Activated CD8-positive, alpha-beta memory T cell treated with anti-CD3 and anti-CD28 coated beads for 1 hour (primary cell): Measurements from ENCODE around the gene TRIM2.
"Not testable (repeated sequence)": the region's sequence is repeated elsewhere in the genome, so short reads cannot be mapped to it uniquely, and the experiment has no call there.

Source experiments
- DNase-seq, 2 donors: peaks; one replicate each; pipeline ENCODE4 v3.0.0-alpha.2; 2020; ENCODE audit warnings: low read depth in 1 of 2; ENCODE audit errors: extremely low read depth in 1 of 2

TRIM2 gene

DNA sequence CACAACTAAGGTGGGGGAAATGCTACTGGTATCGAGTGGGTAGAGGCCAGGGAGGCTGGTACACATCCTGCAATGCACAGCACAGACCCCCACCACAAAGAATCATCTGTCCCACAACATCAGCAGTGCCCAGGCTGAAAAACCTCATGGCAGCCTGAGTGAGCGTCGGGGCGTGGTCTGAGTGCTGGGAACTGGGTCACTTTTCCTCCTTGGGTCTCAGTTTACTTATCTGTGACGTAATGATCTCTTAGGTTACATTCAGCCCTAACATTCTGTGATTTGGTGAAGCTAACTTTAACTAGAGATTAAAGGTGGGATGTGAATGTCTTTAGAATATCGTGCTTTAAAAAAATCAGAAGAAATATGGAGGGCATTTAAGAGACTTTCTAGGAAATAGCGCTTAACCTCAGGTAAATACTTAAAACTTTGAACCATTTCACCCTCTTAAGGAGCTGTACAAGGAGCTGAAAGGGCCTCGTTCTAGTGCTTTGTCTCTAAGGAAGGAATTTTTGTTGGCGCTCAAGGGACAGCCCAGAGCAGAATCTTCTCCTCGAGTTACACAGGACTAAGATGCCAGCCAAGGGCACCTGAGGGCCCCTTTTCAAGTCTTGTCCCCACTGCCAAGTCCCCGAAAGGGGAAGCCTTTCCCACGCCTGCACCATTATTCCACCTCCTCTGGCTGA is 18.1 kb upstream of the TRIM2 start:
- DNase-seq, result no peak

DNA sequence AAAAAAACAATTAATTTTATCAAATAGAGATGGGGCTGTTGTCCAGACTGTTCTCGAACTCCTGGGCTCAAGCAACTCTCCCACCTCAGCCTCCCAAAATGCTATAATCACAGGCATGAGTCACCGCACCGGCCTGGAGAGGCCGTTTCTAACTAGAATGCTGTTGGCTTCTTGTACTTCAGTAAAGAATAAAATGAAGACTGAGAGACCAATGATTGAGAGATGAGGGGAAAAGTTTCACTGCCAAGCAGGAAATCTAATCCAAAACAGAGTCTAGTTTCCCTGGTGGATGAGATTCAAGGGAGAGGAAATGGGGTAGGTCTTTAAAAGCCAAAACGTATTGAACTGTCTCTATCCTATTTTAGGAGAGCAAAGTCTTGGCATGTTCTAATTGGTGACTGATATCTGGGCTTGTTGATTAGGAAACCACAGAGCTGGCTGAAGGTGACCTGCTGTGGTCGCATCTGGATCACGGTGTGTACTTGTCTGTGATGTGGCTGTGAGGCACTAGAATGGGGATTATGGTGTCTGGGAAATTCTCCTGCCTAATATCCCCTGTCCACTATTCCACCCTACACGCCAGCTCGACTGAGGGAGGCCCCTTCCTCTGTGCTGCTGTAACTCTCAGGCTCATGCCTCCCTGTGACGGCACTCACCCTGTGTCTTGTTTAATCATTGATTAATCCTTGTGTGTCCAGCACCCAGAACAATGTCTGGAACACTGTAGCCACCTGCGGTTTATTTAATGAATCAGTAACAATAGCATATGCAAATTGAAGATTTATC is 15.0 kb upstream of the TRIM2 start:
- no peak for DNase-seq

DNA sequence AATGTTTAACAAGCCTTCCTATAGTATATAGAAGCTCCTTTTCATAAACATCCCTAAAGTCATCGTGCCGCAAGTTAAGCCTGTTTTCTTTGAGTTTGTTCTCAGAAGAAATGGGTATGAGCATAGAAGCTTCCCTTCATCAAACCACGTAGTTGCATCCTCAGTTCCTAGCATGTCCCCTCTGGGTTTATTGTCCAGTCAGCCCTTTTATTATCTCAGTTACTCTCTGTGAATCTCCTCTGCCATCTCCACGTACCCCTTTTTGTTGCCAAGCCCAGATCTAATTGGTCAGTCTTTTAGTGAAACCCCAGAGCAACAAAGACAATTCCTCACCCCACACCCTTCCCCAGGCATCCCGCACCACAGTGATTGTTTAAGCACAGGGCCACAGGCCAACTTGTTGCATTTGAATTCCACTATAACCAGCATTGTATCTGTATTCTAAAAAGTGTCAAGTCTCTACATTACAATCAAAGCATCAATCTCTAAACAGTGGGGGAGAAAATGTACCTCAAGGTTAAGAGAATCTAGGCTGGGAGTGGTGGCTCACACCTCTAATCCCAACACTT is 12.4 kb upstream of the TRIM2 start:
- DNase-seq, result no peak

DNA sequence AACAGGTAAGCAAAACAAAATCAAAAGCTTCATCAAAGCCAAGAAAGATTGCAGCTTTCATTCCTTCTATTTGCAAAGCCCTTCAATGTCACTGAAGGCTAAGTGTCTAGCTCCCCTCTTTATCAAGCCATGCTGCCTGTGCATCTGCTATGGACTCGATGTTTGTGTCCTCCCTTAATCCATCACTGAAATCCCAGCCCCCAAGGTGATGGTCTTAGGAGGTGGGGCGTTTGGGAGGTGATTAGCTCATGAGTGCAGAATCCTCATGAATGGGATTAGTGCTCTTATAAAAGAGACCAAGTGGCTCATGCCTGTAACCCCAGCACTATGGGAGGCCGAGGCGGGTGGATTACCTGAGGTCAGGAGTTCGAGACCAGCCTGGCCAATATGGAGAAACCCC is 6.9 kb upstream of the TRIM2 start:
- DNase-seq, result no peak

DNA sequence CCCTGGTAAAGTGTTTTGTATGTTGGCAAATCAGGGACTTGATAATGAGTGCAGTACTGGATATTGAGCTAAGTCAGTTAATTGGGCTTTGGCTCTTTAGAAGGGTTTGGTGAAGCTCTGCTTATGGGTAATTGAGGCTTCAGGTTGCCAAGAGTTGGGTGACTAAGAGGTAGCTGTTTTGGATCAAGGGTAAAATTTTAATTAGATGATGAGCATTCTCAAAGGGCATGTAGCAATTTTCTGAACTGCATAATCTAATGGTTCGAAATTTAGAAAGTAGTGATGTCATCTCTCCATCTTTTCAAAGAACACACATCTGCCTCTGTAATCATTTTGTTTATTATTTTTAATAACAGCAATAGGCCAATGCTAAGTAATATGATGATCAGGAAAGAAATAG is 5.5 kb upstream of the TRIM2 start:
- no peak for DNase-seq

DNA sequence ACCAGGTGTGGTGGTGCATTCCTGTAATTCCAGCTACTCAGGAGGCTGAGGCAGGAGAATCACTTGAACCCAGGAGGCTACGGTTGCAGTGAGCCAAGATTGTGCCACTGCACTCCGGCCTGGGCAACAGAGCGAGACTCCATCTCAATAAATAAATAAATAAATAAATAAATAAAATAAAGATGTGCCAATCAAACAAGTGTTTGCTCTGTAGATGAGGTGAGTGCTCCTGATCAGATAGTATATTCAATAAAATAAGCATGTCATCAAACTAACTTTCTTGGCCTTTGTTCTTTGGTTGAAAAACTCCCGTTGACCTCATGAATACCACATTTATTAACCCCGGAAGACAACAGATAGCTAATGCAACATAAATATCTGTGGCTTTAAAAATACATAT is 497 bp upstream of the TRIM2 start:
- DNase-seq, result not testable (repeated sequence)

DNA sequence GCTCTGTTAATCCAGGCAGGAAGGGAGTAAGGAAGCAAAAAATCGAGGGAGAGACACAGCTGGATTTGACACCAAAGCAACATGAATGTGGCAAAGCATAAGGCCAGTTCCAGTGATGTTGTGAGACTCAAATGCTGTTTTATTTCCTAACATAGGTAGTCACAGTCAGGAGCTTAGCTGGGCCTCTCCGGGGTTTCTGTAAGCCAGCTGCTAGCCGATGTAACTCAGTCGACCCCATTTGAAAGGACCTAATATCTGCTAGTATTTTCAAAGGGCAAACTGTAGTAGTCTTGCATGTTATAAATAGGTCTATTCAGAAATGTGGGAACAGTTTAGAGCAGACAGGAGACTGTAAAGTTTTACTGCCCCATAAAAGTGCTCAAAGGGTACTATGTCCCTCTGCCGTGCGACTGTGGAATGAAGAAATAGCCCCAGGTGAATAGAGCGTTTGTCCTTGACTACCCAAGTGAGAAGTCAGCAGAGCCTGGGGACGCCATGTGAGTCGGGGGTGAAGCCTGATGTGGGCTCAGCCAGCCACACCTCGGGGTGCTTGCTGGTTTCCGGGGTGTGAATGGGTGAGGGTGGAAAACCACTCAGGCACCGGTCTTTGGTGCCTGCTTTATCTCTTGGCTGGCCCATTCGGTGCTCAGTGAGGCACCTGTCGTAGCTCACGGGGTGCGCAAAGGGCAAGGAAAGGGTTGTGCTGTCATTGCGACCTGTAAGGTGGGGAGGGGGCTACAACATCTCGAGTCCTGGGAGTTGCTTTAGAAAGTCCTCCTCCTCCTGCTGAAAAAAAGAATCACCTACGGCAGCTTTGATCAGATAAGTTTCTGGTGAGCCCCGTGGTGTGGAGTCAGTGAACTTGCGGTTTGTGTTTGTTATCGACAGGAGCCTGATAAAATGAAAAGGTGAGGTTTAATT is 745 bp downstream of the TRIM2 start:
- no peak for DNase-seq

DNA sequence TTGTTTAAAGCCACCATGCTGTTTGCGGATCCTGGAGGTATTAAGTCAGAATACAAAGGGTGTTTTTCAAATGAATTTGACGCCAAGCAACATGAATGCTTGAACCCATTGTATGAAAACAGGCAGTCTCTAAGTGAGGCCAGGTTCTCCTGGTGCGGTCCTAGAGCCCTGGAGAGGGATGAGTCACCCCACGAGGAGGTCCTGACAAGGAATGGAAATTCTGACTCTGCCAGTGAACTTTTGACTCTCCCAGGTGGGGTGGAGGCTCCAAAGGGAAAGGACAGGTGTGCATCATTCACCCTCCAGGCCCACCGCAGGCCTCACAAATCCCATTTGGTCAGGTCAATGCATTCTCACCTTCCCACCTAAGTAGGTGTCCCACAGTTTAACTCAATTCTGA is 1.5 kb downstream of the TRIM2 start:
- no peak for DNase-seq

DNA sequence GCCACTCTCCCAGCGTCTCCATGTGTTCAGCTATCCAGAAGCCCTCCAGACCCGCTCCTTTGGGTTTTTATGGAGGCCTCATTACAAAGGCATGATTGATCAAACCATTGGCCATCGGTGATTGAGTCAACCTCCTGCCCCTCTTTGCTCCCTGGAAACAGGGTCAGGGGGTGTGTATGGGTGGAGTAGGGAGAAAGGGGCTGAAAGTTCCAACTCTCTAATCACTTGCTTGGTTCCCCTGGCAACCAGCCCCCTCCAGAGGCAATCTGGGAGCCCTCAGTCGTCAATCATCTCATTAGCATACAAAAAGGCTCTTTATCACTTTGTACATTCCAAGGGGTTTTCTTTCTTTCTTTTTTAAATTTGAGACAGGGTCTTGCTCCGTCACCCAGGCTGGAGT is 2.3 kb downstream of the TRIM2 start:
- no peak for DNase-seq

DNA sequence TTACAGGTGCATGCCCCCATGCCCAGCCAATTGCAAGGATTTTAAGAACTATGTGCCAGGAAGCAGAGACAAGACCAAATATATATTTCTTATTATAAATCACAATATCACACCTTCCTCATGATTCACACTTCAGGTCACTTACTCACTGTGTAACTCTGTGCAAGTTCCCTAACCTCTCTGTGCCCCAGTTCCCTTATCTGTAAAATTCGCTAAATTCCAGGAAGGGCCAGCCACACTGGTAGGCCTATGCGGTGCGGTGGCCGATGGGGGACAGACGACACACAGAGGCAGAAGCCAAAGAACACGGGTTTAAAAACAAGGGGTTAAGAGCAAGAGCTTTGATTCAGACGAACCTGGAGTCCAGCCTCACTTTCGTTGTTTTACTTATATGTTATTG is 2.8 kb downstream of the TRIM2 start:
- no peak for DNase-seq

DNA sequence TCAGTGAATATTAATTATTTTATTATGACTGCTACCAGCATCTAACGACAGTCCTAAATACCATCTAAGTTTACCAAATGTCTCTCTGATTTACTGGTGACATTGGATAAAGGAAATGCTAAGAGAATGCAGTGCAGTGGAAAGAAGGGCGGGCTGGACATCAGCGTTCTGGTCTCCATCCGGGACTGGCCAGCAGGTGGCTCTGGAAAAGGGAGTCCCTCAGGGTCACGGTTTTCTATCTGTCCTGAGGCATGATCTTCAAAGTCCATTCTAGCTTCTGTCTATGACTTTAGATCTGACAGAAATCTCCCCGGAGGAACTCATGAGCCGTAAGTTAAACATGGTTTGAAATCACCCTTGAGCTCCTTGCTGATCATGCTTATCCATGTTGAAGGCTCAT is 3.3 kb downstream of the TRIM2 start:
- no peak for DNase-seq

DNA sequence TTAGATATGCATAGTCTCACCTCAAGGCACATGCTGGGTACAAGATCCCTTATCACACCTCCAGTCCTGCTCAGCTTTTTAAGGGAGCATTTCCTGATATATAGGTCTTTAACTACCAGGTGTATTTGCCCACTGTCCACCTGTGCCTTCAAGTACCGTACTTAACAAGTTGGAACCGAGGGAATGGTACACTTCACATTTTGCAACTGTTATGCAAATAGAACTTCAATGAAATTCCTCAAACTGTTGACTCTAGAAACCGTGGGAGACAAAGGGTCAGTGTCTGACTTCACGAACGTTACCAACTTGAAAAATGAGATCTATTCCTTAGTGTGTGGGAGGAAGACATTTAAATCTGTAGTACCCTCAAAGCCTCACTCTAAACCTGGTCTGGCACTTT is 5.2 kb downstream of the TRIM2 start:
- no peak for DNase-seq

DNA sequence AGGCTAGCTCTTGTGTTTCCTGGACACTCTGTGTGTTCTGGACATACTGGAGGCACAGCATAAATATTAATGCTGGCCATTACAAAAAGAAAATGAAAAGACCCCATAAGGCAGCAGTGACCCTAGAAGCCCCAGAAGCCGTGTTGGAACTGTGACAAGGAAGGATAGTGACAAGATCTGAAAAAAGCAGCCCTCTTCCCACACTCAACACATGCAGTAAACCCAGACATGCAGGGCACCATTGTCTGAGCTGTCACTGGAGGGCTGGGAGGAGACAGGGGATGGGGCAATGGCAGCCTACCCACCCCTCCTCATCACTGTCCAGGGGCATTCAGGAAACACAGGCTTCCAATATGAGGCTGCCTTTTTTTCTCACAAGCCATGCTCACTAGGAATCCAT is 6.5 kb downstream of the TRIM2 start:
- no peak for DNase-seq

DNA sequence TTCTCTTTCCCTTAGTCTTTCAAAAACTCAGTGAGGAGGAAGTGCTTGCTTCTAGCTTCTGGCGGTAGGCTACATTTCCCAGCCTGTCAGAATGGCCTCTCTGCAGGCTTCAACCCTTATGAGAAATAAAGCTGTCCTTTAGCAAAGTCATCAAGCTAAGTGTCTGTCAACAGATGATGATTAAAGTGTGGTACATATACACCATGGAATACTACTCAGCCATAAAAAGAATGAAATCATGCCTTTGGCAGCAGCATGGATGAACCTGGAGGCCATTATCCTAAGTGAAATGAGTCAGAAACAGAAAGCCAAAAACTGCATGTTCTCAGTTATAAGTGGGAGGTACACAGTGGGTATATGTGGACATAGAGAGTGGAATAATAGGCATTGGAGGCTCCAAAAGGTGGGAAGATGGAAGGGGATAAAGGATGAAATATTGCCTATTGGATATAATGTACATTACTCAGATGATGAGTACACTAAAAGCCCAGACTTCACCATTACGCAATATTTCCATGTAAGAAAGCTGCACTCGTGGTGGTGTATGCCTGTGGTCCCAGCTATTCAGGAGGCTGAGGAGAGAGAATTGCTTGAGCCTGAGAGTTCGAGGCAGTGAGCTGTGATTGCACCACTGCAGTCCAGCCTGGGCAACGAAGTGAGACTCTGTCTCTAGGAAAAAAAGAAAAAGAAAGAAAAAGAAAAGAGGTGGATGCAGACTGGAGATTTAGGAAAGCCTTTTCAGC is 7.9 kb downstream of the TRIM2 start:
- no peak for DNase-seq

DNA sequence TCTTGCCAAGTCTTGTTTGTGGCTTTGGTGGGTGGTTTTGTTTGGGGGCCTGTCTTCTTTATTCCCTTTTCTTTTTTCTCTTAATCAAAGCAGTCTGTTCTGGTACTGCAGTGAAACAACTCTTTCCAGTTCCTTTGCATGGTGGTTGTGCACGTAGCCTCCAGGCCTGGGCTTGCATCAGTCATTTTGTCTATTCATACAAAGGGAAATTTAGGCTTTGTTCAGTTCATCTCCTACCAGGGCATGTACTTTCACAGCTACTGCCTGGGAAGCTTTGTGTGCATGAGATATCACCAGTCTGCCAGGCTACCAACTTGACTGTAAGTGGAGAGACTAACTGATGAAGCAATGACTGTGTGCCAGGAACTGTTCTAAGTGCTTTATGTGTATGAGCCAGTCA is 8.5 kb downstream of the TRIM2 start:
- DNase-seq, result no peak

DNA sequence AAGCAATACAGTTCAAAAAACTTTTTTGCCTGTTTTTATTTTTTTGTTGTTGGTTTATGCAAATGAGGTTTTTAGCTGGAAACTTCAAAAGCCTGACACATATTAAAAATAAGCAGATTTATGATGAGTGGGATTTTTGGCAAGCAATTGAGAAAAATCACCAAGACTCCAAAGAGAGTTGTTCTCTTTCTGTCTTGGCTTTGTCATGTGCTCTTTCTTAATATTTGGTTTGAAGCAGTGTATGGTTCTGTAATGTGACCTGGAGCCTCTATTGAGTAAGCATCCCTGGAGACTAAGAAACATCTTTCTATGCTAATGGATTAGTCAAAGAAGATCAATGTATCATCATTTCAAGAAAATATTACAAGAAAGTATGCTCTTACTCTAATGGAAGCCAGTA is 11.7 kb downstream of the TRIM2 start:
- DNase-seq, result no peak

DNA sequence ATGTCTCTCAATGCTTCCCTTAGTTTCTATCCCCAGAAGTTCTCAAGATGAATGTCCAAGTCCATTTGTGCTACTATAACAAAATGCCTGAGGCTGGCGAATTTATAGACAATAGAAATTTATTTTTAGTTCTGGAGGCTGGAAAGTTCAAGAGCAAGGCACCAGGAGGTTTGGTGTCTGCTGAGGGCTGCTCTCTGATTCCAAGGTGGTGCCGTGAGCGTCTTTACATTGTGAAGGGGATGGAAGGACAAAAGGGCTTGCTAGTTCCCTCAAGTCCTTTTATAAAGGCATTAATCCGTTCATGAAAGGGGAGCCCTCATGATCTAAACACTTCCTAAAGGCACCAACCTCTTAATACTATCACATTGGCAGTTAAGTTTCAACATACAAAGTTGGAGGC is 12.3 kb downstream of the TRIM2 start:
- no peak for DNase-seq

DNA sequence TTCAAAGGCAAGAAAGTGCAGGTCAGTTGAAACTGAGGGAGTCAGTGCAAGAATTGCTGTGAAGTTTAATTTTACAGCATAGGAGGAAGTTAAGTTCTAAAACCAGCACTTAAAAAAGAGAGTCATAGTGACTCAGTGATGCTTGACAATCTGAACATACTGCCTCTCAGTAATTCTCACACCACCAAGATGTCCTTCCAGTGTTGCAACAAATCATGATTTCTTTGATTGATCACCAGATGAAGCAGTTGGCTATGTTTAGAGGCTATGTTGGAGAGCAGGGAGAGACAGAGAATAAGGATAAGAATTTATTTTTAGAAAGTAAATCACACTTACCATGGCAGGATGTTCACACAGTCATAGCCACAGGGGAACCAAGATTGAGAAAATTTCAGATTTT is 13.2 kb downstream of the TRIM2 start:
- DNase-seq, result no peak

DNA sequence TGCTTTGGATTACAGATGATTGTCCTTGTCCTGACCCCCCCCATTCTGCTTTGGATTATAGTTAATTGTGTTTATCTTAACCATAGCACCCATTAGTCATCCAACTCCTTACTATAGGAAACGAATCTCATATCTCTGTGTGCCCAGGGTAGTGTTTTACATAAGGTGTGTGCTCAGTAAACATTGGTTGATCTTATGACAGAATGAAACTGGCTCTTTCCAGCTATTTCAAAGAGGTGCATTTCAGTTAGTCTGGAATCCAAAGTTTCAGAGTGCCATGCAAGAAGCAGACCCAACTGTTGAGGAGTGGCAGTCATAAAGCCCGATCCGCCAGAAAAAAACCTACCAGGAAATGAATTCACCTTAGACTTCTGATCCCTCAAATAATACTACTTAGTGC is 14.7 kb downstream of the TRIM2 start:
- no peak for DNase-seq

DNA sequence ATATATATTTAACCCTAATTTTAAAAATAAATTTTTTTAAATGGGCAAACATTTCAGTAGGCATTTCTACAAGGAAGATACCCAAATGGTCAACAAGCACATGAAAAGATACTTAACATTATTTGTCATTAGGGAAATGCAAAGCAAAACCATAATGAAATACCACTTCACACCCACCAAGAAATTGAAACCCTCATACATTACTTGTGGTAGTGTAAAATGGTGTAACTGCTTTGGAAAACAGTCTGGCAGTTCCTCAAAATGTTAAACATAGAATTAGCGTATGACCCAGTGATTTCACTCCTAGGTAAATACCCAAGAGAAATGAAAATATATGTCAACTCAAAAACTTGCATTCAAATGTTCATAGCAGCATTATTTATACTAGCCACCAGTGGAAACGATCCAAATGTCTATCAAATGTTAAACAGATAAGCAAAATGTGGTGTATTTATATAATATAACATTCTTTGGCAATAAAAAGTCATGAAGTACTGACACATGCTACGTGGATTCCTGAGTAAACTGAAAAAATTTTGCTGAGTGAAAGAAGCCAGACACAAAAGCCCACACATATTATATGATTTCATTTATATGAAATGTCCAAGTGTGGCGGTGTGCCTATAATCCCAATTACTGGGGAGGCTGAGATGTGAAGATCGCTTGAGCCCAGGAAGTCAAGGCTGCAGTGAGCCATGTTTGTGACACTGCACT is 16.6 kb downstream of the TRIM2 start:
- no peak for DNase-seq
